SK-N-SH treated with all-trans-retinoic acid at 6 μM for 48 hours (cell line): Measurements from ENCODE around the gene SLC12A2.

ENCODE experiments used
- PATZ1 ChIP-seq: fragments of 250-450 bp; sonication (Bioruptor Pico); IDR thresholded peaks from 2 replicates; pipeline ENCODE4 v1.8.0; 2020; ENCODE audit warnings: mild to moderate bottlenecking, moderate library complexity, borderline replicate concordance
- PPARA ChIP-seq: fragments of 250-450 bp; sonication (Bioruptor Pico); IDR thresholded peaks from 2 replicates; pipeline ENCODE4 v1.5.0; 2020; ENCODE audit warnings: mild to moderate bottlenecking, borderline replicate concordance
- TCF4 ChIP-seq: fragments of 250-450 bp; sonication (Bioruptor Pico); IDR thresholded peaks from 2 replicates; pipeline ENCODE4 v1.8.0; 2021; ENCODE audit warnings: mild to moderate bottlenecking, moderate library complexity, borderline replicate concordance
- ZC3H10 ChIP-seq: fragments of 250-450 bp; sonication (Bioruptor Pico); IDR thresholded peaks from 2 replicates; pipeline ENCODE4 v1.5.1; 2021; ENCODE audit warnings: mild to moderate bottlenecking, moderate library complexity

- TF ChIP-seq PATZ1 (CRISPR knock-in tag), result no peak
- TF ChIP-seq PPARA (CRISPR knock-in tag), result no peak
- no peak for TF ChIP-seq TCF4 (CRISPR knock-in tag)
- no peak for TF ChIP-seq ZC3H10 (CRISPR knock-in tag)
Observed at GRCh38 chr5:128158342-128158741, 74.8 kb downstream of the SLC12A2 start.
